ENCODE measurements around the gene MYOM3. TPM values are rescaled to one million over a fixed set of nuclear protein-coding genes. Genes with fewer than 3 reads are reported as not detected.

Gene MYOM3
- polyA plus RNA-seq, 6 donors from 2014 or later, result not detected

DNA sequence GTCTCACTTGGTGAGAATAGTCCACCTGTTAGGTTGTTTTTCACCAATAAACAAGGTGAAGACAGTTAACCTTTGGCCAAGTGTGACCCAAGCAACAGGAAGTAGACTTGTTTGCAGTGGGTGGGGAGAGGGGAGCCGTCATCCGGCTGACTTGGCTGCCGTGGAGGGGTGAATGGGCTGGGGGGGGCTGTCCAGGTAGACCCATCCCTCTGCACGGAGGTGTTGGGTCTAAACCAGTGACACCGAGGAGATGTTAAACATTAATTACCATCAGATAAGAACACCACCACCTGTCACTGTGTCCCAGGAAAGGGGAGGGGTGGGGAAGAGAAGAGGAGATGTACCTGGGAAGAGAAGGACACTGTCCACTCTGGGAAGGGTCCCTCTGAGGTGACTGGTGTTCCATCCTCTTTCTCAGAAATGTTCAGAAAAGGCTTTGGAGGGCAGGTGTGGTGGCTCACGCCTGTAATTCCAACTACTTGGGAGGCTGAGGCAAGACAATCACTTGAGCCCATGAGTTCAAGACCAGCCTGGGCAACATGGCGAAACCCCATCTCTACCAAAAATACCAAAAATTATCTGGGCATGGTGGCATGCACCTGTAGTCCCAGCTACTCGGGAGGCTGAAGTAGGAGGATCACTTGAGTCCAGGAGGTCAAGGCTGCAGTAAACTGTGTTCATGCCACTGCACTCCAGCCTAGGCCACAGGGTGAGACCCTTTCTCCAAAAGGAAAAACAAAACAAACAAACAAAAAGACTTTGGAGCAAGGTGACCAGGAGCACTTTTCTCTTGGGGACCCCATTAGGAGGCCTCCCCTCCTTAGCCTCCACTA is 6.7 kb upstream of the MYOM3 start:
- no peaks in the 10 kb centered on the region for H3K36me3 Mint-ChIP-seq
- H3K4me3 Mint-ChIP-seq, result no peak overlapping the region
- no peaks in the 10 kb centered on the region for H3K4me1 Mint-ChIP-seq
- ATAC-seq (ENCODE audit: low read depth in 2 of 2) (no peak), DNase-seq (no peak)
- peaks cover 22 to 51% (median 47%) of the 10 kb centered on the region in 3 donors for H3K27me3 Mint-ChIP-seq
- no peaks in the 10 kb centered on the region for H3K9me3 Mint-ChIP-seq
- no peak overlapping the region for H3K27ac Mint-ChIP-seq

- H3K4me1 Mint-ChIP-seq, result peaks cover 0 to 5% (median 0%) of the 10 kb centered on the region in 3 donors
- no peaks in the 10 kb centered on the region for H3K36me3 Mint-ChIP-seq
These were observed 5.9 kb upstream of the MYOM3 start for GRCh38 chr1:24117722-24118409.

GRCh38 chr1:24117132-24117531 is 5.2 kb upstream of the MYOM3 start:
- H3K4me3 Mint-ChIP-seq, result no peak overlapping the region

More at GRCh38 chr1:24117722-24118409, 5.9 kb upstream of the MYOM3 start:
- Mint-ChIP-seq H3K4me3 (no peak overlapping the region), H3K9me3 (no peaks in the 10 kb centered on the region), H3K27me3 (peaks cover 26 to 54% (median 54%) of the 10 kb centered on the region in 3 donors), H3K27ac (no peak overlapping the region)
- DNase-seq (no peak), ATAC-seq (ENCODE audit: low read depth in 2 of 2) (no peak)

DNA sequence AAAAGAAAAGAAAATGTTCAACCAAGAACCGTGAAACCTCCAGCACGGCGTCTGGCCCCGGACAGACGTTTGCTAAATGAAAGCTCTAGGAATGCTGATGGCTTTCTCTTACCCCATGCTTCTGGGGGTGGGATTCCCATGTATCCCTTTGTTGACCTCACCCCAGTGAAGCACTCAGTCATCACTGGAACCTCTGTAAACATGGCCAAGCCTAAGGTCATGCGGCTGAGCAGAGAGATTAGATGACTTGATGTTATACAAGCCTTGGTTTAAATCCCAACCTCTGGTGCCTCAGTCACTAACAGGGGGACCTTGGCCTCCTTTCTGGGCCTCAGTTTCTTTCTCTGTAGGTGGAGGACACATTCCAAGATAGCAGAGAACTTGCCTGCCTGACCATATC is 2.8 kb upstream of the MYOM3 start:
- H3K27me3 Mint-ChIP-seq, result peaks cover 36 to 61% (median 60%) of the 10 kb centered on the region in 3 donors
- DNase-seq (no peak), ATAC-seq (ENCODE audit: low read depth in 2 of 2) (no peak)
- H3K9me3 Mint-ChIP-seq, result no peaks in the 10 kb centered on the region
- H3K36me3 Mint-ChIP-seq, result no peaks in the 10 kb centered on the region
- H3K4me3 Mint-ChIP-seq, result no peak overlapping the region
- H3K27ac Mint-ChIP-seq, result no peak overlapping the region
- H3K4me1 Mint-ChIP-seq, result peaks cover 6 to 14% (median 10%) of the 10 kb centered on the region in 3 donors

More at GRCh38 chr1:24117132-24117531, 5.2 kb upstream of the MYOM3 start:
- no peak overlapping the region for H3K27ac Mint-ChIP-seq
- peaks cover 32 to 61% (median 61%) of the 10 kb centered on the region in 3 donors for H3K27me3 Mint-ChIP-seq
- DNase-seq, result no peak
- ATAC-seq (ENCODE audit: low read depth in 2 of 2), result no peak
- no peaks in the 10 kb centered on the region for H3K9me3 Mint-ChIP-seq
- H3K4me1 Mint-ChIP-seq, result peaks cover 4 to 12% (median 6%) of the 10 kb centered on the region in 3 donors
- H3K36me3 Mint-ChIP-seq, result no peaks in the 10 kb centered on the region

DNA sequence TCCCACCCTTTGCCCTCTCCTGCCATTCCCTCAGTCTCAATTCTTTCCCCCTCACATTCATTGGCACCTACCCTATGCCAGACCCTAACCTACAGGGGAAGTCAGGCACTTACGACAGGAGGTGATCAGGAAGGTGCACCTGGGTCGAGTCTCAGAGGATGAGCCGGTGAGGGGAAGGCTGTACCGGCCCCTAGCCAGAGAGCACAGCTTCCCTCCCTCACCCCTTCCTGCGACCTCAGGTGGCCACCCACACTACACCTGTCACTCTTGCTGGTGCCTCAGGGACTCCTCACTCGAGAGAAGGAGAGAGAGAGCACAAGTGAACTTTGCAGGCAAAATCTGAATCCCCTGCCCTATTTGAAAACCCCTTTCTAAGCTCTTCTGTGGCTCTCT is 1.7 kb upstream of the MYOM3 start:
- no peak overlapping the region for H3K4me3 Mint-ChIP-seq
- ATAC-seq (ENCODE audit: low read depth in 2 of 2) (no peak), DNase-seq (no peak)
- H3K4me1 Mint-ChIP-seq, result peaks cover 6 to 14% (median 10%) of the 10 kb centered on the region in 3 donors
- no peaks in the 10 kb centered on the region for H3K9me3 Mint-ChIP-seq
- H3K27me3 Mint-ChIP-seq, result peaks cover 36 to 59% (median 56%) of the 10 kb centered on the region in 3 donors
- no peak overlapping the region for H3K27ac Mint-ChIP-seq
- no peaks in the 10 kb centered on the region for H3K36me3 Mint-ChIP-seq

DNA sequence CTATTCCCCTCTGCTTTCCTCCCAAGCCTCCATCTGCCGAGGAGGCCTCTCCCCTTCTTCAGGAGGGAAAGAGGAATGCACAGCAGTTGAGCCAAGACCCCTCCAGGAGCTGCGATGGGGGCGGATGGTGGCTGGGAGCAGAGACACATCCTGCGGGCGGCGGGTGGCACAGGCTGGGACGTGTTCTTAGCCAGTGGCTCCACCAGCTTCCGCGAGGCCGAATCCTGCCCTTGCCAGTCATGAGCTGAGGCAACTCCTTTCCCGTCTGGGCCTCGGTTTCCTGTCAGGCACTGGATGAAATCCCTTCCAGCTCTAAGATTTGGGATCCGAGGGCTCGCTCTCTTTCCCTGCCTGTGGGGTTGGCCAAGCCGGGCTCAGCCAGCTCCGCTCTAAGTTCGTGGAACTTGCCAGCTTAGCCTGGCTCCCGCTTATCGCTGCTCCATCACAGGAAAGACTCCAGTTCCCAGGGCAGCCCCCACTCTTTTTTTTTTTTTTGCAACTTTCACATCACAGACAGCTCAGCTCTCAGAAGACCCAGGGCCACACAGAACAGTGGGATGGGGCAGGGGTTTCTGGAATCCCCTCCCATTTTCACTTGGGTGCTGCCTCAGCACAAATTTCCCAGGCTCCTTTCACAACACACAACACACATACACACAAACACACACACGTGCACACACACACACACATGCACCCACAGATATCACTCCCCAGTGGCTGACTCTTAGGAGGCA is 506 bp downstream of the MYOM3 start:
- Mint-ChIP-seq H3K4me1 (peaks cover 6 to 14% (median 10%) of the 10 kb centered on the region in 3 donors), H3K4me3 (peak overlapping the region in 1 of 8 donors; percentile 40), H3K9me3 (no peaks in the 10 kb centered on the region), H3K27me3 (peaks cover 25 to 43% (median 42%) of the 10 kb centered on the region in 3 donors), H3K27ac (peak overlapping the region in 1 of 6 donors; percentile 20), H3K36me3 (no peaks in the 10 kb centered on the region)
- ATAC-seq (ENCODE audit: low read depth in 2 of 2) (no peak), DNase-seq (no peak)

- Mint-ChIP-seq H3K36me3 (no peaks in the 10 kb centered on the region), H3K27ac (no peak overlapping the region), H3K27me3 (peaks cover 18 to 36% (median 35%) of the 10 kb centered on the region in 3 donors), H3K4me3 (no peak overlapping the region), H3K4me1 (peaks cover 6 to 14% (median 10%) of the 10 kb centered on the region in 3 donors), H3K9me3 (no peaks in the 10 kb centered on the region)
- ATAC-seq (ENCODE audit: low read depth in 2 of 2) (no peak), DNase-seq (no peak)
These were observed 1.2 kb downstream of the MYOM3 start for GRCh38 chr1:24110642-24111261.

GRCh38 chr1:24109686-24110475 is 2.1 kb downstream of the MYOM3 start:
- H3K27me3 Mint-ChIP-seq, result peaks cover 18 to 34% (median 32%) of the 10 kb centered on the region in 3 donors
- H3K27ac Mint-ChIP-seq, result peak overlapping the region in 2 of 6 donors; percentile 37 to 82
- DNase-seq (no peak), ATAC-seq (ENCODE audit: low read depth in 2 of 2) (no peak)
- H3K36me3 Mint-ChIP-seq, result no peaks in the 10 kb centered on the region
- H3K9me3 Mint-ChIP-seq, result no peaks in the 10 kb centered on the region
- H3K4me3 Mint-ChIP-seq, result peak overlapping the region in 1 of 8 donors; percentile 47
- peaks cover 6 to 14% (median 10%) of the 10 kb centered on the region in 3 donors for H3K4me1 Mint-ChIP-seq

GRCh38 chr1:24109166-24109483 is 2.8 kb downstream of the MYOM3 start:
- Mint-ChIP-seq H3K4me1 (peaks cover 6 to 14% (median 10%) of the 10 kb centered on the region in 3 donors), H3K4me3 (no peak overlapping the region), H3K36me3 (no peaks in the 10 kb centered on the region), H3K9me3 (no peaks in the 10 kb centered on the region), H3K27me3 (peaks cover 18 to 30% (median 30%) of the 10 kb centered on the region in 3 donors), H3K27ac (no peak overlapping the region)
- ATAC-seq (ENCODE audit: low read depth in 2 of 2) (no peak), DNase-seq (no peak)

DNA sequence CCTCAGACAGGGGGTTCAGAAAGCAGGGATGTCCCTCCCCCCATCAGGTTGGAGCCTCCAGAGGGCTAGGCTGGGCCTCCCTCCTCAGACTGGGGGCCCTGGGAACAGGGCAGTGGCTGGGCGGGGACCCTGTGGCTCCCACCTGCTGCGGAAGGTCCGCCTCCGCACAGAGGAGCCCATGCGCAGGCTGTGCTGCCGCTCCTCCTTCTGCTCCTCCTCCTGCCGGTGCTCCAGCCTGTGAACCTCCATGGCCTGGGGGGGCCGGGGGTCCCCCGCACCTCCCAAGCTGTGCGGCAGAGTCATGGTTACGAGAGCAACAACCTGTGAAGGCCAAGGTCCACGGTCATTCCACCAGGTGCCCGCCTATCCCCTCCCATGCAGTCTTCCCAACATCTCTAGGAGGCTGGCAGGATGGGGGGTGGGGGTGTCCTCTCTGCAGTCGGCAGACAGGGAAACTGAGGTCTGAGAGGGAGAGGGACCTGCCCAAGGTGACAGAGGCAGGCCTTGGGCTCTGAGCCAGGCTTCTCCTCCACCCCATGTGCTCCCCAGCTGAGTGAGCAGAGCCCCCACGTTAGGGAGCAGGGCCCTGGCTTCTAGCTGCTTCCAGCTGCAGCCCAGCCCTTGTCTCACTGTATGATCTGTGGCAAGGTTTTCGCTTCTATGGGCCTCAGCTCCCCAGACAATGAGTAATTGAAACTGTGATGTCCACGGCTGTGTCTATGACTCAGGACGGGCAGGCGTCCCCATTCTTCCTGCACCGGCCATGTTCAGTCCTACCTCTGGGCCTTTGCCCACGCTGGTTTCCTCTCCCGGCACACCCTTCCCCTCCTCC is 3.4 kb downstream of the MYOM3 start:
- H3K36me3 Mint-ChIP-seq, result no peaks in the 10 kb centered on the region
- H3K27ac Mint-ChIP-seq, result no peak overlapping the region
- no peaks in the 10 kb centered on the region for H3K9me3 Mint-ChIP-seq
- DNase-seq, result no peak
- peaks cover 14 to 24% (median 24%) of the 10 kb centered on the region in 3 donors for H3K27me3 Mint-ChIP-seq
- H3K4me3 Mint-ChIP-seq, result no peak overlapping the region
- H3K4me1 Mint-ChIP-seq, result peaks cover 6 to 14% (median 10%) of the 10 kb centered on the region in 3 donors
- ATAC-seq (ENCODE audit: low read depth in 2 of 2), result no peak

GRCh38 chr1:24107462-24108138 is 4.3 kb downstream of the MYOM3 start:
- Mint-ChIP-seq H3K9me3 (no peaks in the 10 kb centered on the region), H3K4me1 (peaks cover 4 to 10% (median 7%) of the 10 kb centered on the region in 3 donors), H3K36me3 (no peaks in the 10 kb centered on the region), H3K4me3 (no peak overlapping the region), H3K27me3 (peaks cover 9 to 15% (median 15%) of the 10 kb centered on the region in 3 donors), H3K27ac (no peak overlapping the region)
- DNase-seq, result no peak
- no peak for ATAC-seq (ENCODE audit: low read depth in 2 of 2)
